GM12865 (cell line): ENCODE results near the gene NFKB2.
A peak's percentile ranks its signal among the peaks of the same experiment; 100 is the strongest.

Experiments
- DNase-seq: peaks from one replicate; pipeline ENCODE4 v3.0.0; 2010; ENCODE audit warnings: low read depth
- H3K4me3 ChIP-seq: 2 replicates; pipeline ENCODE4 v1.5.1; 2011; ENCODE audit warnings: mild to moderate bottlenecking, low read depth, low read length, control low read depth
- CTCF ChIP-seq: IDR thresholded peaks from 2 replicates; pipeline ENCODE4 v1.5.1; 2011; ENCODE audit warnings: low read length, control low read depth, low read depth, inconsistent platforms; ENCODE audit not compliant: insufficient read depth; ENCODE audit errors: missing control alignments

The NFKB2 gene

GRCh38 chr10:102395400-102396316 is at the start of gene NFKB2:
TSS of gene NFKB2 (plus strand) at chr10:102395705. CDS start at chr10:102395960, 255 bp downstream.
- no peak for TF ChIP-seq CTCF
- DNase-seq, result peak; percentile 93

DNA sequence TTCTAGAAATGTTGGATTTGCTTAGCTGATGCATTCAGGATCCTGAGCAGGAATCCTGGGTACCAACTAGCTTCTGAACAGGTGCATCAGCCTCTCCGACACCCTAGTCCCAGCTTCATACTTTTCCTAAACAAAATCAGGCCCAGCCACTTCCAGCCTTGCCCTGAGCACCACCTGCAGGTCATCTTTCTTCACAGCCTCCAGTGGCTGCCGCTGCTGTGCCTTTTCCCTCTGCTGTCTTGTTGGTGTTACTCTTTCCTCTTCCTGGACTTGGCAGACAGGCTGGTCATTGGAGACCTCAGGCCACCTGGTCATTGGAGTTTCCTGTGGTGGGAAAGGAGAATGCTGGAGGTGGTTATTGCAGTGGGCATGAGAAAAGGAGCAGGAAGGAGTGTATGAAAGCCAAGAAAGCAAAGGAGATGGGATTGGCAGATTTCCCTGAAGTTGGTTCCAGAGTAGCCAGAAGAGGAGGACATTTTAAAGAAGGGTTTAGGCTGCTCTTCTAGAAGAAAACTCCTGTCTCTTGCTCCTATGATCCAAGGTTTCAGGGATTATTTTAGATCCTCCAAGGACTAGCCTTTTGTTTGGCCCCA is 48.2 kb upstream of the NFKB2 start:
- peak; percentile 14 for DNase-seq
- peak; percentile 30 for TF ChIP-seq CTCF
- no peak overlapping the region for H3K4me3 ChIP-seq

More at GRCh38 chr10:102395400-102396316, at the start of gene NFKB2:
- peak within 1 kb of the TSS; percentile 97 for H3K4me3 ChIP-seq

DNA sequence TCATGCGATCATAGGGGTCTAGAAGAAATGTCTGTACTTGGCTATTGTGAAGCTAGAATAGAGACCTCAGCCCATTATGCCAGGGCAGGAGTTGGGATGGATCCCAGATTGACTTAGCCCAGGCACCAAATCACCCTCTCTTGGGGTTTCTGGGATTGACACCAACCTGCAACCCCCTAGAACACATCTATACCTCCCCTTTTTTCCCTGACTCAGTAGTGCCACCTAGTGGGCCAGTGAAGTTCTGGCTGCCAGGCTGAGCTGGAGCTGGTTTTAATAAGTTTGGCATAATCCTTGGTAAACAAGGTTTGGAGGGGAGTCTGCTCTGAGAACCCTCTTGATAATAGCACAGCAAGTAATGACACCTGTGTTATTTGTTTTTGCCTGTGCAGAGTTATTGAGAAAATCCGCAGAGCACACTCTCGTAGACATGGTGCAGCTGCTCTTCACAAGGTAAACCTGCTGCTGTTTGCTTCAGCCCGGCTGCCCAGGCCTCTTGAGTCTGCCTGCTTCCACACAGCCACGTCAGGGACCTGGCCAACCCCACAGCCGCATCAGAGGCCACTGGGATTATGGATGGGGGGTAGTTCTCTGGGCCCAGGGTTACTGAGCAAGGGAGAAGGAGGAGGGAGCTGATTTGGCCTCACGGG is 43.3 kb upstream of the NFKB2 start:
- peak; percentile 74 for DNase-seq
- no peak overlapping the region for H3K4me3 ChIP-seq
- TF ChIP-seq CTCF, result peak; percentile 89

DNA sequence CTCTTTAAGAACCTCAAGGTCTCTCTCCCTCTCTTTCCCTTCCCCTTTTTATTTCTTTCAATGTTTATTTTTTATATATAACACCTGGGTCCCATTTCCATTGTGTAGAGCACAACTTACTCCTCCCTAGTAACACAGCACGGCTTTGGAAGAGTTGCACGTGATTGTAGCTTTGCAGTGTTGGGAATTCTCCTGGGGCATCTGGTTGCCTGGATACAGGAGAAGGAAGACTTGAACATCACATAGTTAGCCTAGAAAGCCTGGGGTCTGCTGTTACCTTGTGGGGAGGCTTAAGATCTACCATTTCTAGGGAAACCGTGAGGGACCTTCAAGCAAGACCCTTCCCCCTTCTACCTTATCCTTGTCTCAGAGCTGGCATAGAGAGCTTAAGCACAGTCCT is 41.1 kb upstream of the NFKB2 start:
- DNase-seq, result no peak
- no peak for TF ChIP-seq CTCF
- H3K4me3 ChIP-seq, result no peak overlapping the region

GRCh38 chr10:102358712-102359382 is 36.7 kb upstream of the NFKB2 start:
- DNase-seq, result no peak
- no peak for TF ChIP-seq CTCF
- no peak overlapping the region for H3K4me3 ChIP-seq

- no peak for TF ChIP-seq CTCF
- no peak for DNase-seq
- H3K4me3 ChIP-seq, result no peak overlapping the region
These were observed 28.1 kb upstream of the NFKB2 start for GRCh38 chr10:102367441-102367840.
